Astrocyte of the spinal cord (primary cell): ENCODE results near the gene AGO3.

Experiments
- DNase-seq: peaks from one replicate; pipeline ENCODE4 v3.0.0; 2011; ENCODE audit warnings: low read depth, low spot score
- H3K4me3 ChIP-seq: 2 replicates; pipeline ENCODE4 v1.5.1; 2011; ENCODE audit warnings: low read depth, mild to moderate bottlenecking, low read length, moderate library complexity
- CTCF ChIP-seq: IDR thresholded peaks from 2 replicates; pipeline ENCODE4 v1.5.1; 2012; ENCODE audit warnings: low read depth, mild to moderate bottlenecking, low read length, inconsistent platforms
- in situ Hi-C: cut with HindIII; loops from 2 replicates; pipeline ENCODE4 v1.10.0; 2017; ENCODE audit warnings: low sequenced_read_pairs

AGO3 gene

GRCh38 chr1:35924838-35925237, 6.1 kb upstream of the AGO3 start:
- no peak for DNase-seq
- no peak overlapping the region for H3K4me3 ChIP-seq
- in situ Hi-C loops, result no loop called here
- no peak for TF ChIP-seq CTCF

- in situ Hi-C loops, result no loop called here
- DNase-seq, result peak; percentile 66
Measured at GRCh38 chr1:35925741-35926140, 5.2 kb upstream of the AGO3 start.

GRCh38 chr1:35927472-35927871, 3.4 kb upstream of the AGO3 start:
- no peak overlapping the region for H3K4me3 ChIP-seq
- DNase-seq, result no peak
- TF ChIP-seq CTCF, result no peak
- in situ Hi-C loops, result no loop called here

More at GRCh38 chr1:35925741-35926140, 5.2 kb upstream of the AGO3 start:
- no peak overlapping the region for H3K4me3 ChIP-seq
- no peak for TF ChIP-seq CTCF

GRCh38 chr1:35929730-35930592, 944 bp upstream of the AGO3 start:
- peak overlapping the region; percentile 79 for H3K4me3 ChIP-seq
- peak; percentile 59 for DNase-seq
- in situ Hi-C loops, result no loop called here
- no peak for TF ChIP-seq CTCF

- in situ Hi-C loops, result no loop called here
- DNase-seq, result peak; percentile 13
- TF ChIP-seq CTCF, result no peak
- peak overlapping the region; percentile 79 for H3K4me3 ChIP-seq
Measured at GRCh38 chr1:35931446-35932157, 697 bp downstream of the AGO3 start.

- DNase-seq, result no peak
- peak overlapping the region; percentile 79 for H3K4me3 ChIP-seq
- in situ Hi-C loops, result no loop called here
- TF ChIP-seq CTCF, result no peak
Measured at GRCh38 chr1:35932158-35932636, 1.3 kb downstream of the AGO3 start.
